NCI-H1417 treated with DMSO at 0.1 percent for 48 hours (cell line): ENCODE results near the gene CTBP1.

Source experiments
- DNase-seq: peaks from one replicate; lab custom pipeline; 2025; lab: John Stamatoyannopoulos, UW

CTBP1 gene

DNA sequence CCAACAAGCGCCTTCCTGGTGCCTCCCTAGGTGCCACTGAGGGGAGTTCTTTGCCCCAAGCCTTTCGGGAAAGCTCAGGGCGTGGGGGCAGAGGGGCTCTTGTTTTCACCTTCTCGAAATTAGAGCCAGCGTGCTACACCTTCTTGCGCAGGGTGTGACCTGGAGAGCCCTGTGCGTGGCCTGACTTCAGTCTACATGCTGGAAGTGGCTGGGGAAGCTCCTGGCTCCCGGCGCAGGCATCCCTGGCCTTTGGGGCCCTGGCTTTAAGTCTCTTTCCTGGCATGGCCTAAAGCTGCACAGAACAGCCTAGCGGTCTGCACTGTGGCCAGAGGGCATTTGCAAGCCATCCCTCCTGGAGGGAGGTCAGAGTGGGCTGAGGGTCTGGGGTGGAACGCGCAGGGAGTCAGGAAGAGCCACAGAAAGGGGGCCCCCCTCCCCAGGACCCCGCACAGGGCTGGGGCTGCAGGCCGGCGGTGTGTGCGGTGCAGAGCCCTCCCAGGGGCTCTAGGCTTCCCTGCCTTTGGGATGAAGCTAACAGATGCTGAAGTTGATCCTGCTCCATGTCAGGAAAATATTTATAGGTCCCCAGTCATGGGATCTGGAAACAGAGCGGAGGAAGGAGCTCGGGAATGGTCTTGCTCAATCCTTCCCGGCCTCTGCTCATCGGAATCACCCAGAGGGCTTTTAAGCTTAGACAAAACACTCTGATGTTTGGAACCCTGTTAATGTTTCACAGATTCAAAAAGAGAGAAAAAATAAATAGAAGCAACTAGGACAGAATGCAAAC is 75.8 kb downstream of the CTBP1 start:
- DNase-seq: no peak

DNA sequence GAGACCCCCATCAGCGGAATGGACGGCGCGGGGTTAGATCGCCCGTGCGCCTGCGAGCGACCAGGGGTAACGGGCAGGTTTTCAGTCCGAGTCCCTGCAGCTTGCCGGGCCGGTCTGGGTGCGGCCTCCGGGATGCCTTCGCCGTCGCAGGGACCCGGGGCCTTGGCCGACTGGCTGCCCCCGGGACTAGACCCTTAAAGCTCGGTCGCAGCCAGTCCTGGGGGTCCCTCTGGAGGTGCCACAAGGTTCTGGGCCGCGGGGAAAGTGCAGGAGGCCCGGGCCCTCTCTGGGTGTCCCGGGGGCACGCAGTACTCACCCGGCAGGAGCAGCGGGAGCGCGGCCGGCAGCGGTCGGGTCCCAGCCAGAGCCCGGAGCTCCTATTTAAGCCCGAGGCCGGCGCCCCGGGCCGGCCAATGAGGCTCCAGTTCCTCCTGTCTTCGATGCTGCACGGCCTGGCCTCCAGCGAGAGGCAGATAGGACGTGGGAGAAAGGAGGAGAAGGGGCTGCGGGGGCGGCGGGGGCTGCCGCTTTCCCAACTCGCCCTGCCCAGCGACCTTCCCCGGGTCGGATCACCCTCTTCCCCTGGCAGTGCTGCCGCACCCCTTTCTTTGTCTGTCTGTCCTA is 76.6 kb downstream of the CTBP1 start, which contains the start of gene SPON2:
Gene SPON2 (minus strand): TSS at position 356 of the 624 bp plus-strand sequence.
- DNase-seq: no peak

DNA sequence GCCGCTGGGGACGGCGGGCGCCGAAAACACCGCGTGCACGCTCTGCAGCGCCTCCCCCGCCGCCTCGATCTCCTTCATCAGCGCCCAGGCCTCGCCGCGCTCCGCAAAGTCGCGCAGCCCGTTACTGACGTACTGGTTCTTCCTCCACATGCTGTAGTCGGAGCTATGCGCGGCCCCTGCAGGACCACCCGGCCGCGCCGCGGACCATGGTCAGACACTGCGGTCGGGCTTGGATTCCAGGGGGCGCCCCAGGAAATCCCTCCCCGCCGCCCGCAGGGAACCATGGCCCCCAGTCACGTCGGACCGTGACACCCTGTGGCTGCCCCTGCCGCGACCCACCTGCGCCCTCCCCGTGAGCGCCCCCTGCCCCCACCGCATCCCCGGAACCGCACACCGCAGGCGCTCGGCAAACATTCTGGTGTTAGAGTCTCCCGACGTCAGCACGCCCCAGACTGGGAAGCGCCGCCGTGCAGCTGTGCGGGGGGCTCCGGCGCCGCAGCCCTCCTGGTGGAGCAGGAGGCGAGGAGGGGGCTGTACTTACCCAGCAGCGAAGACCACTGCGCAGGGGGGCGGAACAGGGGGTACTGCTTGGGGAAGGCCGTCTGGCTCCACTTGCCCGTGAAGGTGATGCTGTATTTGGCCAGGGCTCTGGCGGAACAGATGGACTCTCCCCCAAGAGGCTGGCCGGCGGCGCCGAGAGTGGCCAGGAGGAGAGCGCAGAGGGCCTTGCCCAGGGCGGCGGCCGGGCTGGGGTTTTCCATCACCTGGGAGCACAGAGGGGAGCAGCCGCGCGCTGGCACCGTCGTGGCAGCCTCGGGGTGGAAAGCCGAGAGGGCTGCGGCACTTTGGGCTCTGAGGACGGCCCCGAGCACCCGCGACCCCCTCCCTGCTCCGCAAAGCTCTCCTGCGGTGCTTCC is 77.4 kb downstream of the CTBP1 start:
- DNase-seq: no peak

DNA sequence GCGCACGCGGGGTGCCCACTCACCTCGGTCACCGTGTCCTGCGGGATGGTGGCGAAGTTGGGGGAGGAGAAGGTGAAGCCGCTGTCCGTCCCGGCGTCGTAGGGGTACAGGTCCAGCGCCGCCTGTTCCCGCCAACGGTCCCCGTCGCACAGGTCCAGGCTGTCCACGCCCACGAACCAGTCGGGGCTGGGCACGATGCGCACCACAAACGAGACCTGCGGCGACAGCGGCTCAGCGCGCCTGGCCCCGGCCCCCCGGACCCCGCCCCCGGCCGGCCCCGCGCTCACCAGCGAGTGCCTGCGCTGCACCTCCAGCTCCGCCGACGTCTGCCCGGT is 78.0 kb downstream of the CTBP1 start:
- DNase-seq: no peak

DNA sequence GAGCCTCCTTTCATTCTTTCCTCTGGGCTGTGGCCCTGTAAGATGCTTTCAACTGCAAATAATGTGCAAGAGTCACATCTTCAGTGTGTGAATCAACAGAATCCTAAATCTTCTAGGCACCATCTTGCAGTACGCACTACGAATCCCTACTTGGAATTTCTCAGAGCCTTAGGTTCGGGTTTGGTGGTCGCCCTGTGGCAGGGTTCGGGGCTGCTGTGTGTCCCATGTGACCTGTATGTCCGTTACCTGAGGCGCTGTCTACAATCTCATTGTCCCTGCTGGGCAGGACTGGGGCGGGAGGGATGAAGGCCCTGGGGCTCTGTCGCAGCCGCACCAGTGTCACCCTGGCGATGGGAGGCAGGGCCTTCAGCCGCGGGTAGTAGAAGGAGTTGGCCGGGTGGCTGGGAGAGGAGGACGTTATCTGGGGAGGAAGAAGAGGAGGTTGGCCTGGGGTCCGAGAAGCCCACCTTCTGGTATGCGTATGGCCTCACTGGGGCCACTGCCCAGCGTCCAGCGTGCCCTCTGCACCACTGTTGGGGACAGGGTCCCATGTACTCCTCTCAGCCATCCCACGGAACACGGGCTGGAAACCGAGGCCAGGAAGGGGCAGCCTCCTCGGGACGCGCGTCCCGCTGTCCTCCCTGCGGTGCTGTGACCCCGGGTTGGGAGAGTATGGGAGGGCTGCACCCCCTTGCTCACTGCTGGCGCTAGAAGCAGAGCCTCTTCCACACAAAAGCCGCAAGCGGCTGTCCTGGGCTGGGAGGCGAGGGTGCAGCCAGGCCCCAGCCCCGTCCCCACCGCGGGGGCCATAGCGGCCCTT is 78.6 kb downstream of the CTBP1 start:
- DNase-seq: no peak

DNA sequence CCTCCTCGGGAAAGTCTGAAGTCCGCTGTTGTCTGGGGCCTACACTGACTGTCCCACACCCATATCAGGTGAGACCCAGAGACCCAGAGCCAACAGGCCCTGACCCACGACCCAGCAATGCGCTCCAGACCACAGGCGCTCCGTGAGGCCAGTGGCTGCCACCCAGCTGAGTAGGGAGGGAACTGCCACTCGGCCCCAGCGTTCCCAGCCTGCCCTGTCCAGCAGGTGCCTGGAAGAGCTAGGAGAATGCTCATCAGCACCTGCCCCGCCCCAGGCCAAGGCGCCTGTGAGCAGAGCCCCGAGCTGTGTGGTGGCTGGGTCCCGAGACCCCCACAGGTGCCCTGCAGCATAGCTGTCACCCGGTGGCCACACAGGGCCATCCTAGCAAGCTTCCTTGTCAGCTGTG is 79.2 kb downstream of the CTBP1 start:
- DNase-seq: no peak

DNA sequence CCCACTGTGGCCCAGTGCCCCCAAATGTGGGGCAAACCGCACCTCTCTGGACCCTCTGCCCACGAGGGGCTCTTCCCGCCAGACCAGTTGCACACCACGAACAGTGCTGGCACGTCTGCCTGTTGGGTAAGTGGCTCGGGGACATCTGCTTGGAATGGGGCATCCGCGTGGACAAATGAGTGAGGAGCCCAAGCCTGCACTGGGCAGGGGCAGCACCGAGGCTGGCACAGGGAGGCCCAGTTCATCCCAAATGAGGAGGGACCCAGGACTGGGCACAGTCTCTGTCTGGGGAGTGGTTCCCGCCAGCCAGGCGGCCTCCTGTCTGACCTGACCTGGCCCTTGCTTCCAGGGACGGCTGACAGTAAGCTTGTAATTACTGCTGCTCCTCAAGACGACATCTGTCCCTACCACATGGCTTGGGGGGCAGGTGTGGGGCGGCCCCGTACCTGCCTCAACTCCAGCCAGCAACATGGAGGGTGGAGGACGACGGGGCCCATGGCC is 79.7 kb downstream of the CTBP1 start:
- DNase-seq: no peak

DNA sequence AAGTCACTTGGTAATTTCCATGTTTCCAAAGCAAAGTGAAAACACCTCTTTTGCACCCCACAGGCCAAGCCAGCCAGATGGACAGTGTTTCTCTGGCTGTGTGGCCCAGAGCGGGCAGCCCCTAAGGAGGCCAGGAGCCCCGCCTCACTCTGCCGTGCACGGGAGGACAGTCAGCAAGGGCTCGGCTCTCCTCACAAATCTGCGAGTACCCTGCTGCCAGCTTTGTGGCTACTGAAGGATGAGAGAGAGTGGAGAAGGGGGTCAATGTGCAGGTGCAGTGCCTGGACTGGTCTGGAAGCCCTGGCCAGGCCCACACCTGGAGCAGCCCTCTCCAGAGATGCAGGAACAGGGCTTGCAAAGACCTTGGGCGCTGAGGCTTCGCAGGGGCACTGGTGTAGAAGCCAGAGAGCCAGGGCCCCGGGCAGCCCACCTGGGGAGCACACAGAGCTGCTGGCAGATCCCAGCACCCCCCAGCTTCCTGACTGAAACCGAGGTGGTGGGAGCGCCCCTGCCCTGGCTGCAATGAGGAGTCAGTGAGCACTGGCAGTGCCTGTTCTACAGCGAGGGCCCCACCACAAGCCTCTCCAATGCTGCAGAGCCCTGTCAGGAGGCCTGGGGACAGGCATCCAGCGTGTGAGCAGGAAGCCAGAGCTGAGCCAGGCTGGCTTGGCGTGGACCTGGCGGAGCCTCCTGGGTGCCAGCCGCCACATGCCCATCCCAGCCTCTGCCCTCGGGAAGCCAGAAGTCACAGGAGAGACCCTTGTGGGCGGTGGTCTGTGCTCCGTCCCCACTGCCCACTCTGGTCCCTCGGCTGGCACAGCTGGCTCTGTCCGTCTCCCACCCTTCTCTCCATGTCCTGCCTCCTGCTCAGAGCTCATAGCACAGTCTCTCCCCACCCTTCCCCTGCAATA is 80.5 kb downstream of the CTBP1 start:
- no peak for DNase-seq

DNA sequence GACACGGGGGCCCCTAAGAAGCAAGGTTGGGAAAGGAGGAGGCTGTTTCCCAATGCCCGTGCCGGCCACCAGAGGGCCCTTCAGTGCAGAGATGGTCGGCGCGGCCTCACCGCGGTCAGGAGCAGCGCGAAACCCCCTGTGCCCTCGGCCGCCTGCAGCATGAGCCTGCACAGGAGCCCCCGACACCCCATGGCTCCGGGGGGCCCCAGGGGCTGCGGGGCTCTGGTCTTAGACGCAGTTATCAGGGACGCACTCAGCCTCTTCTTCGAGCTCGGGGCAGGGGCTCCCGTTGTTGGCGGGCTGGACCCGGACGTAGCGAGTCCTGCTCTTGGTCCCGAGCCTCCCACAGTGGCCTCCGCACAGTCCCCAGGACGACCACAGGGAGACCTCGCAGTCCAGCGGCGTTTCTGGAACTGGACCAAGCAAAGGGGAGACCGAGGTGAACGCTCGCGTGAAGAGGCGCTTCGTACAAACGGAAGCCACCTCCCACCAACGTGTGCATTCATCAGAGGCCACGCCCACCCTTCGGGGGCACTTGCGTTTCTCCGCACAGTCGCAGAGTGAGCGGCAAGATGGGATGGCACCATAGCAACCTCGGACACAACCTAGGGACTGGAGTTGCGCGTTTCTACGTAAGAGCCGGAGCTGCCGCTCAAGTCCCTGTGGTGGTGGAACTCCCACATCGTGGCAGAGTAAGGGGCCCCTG is 81.5 kb downstream of the CTBP1 start:
- no peak for DNase-seq

DNA sequence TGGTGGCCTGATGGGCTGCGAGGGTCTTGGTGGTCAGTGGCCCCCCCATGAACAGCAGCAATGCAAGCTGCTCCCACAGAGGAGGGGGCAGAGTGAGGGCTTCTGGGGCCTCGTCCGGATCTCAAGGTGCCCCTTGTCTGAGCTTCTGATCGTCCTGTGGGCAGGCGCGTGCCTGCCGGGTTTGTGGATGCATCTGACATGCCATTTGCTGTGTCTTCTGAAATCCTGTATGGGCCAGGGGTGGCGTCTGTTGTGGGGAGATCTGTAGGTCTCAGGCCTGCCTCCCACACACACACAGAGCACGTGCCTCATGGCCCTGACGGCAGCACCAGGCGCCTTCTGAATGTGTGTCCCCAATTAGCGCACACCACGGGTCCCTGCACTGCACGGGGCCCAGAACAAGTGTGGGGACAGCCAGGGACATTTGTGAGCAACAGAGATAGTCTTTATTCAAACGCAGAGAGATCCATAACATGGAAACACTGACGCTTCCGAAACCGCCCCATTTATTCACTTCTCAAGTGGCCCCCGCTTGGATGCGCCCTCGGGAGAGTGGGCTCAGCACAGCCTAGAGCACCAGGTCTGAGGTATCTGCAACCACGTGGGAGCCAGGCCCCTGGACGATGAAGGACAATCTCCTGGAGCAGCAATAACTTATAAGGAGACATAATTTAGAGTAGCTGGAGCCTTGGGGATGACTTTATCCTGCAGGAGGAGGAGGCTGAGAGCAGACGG is 82.3 kb downstream of the CTBP1 start:
- no peak for DNase-seq

DNA sequence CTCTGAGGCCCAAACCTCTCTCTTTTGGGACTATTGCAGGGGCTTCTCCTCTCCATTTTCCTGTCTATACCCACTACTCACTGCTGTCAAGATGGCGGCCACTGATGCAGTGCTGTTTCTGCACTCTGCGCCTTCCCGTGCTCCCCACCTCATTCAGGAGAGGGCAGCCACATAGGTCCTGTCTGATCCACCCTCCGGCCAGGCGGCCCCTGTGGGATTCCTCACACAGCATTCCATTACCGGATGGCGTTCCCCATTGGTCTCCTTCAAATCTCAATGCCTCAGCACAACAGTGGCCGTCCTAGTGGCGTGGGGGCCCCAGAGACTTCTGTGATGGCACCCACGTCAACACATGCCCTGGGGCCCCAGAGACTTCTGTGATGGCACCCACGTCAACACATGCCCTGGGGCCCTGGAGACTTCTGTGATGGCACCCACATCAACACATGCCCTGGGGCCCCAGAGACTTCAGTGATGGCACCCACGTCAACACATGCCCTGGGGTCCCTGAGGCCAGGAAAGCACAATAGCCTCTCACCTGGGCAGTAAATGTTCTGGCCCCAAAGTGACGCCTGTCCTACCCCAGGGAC is 83.9 kb downstream of the CTBP1 start:
- no peak for DNase-seq

DNA sequence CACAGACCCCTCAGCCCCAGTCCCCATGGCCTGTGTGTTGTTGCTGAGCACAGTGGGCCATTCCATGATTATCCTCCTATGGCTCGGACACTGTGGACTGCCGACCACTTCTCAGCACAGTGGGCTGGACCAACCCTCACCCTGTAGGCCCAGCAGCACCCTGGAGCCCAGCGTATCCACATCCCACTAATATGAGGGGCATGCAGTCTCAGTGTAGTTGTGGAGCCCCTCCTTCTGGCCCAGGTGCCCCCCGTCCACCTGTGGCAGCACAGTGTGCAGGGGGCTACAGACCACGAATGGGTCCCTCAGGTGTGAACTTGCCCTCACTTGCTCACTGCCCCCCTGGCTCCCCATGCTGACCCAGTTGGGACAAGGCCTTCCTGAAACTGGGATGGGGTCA is 84.5 kb downstream of the CTBP1 start:
- DNase-seq: no peak

DNA sequence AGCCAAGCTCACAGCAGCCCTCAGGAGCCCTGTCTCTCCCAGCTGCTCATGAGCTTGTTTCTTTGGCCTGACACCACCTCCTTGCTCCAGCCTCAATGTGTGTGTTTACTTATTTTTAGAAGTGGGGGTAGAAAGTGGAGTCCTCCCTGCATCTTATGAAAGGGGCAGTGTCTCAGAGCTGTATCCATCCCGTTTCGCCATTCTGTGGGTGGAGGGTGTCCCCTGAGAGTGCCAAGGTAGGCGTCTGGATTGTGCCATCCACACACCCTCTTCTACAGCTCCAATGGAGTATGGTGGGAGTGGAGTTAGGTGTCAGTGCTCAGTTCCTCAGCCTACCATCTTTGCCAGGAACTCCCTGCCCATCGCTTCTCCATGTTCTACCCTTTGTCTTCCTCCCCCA is 84.9 kb downstream of the CTBP1 start:
- no peak for DNase-seq
